ENCODE results near the gene JARID2.
A peak's percentile ranks its signal among the peaks of the same experiment; 100 is the strongest.

Gene JARID2

GRCh38 chr6:15473741-15474161 is 227.9 kb downstream of the JARID2 start:
- Histone ChIP-seq H3K4me1 (peaks cover 60 to 71% (median 64%) of the 10 kb centered on the region in 10 experiments), H3K9me3 (replicated peaks in 1 of 11) (no peaks in the 10 kb centered on the region; a peak in 2 of 22 replicates), H3K4me3 (no peak overlapping the region), H4K20me1 (peaks cover 10 to 59% (median 21%) of the 10 kb centered on the region in 11 experiments; a peak in 16 of 22 replicates), H3K27ac (peak overlapping the region in 8 of 11 experiments; percentile 7 to 47 (median 32); a peak in 9 of 22 replicates), H3K36me3 (peaks cover 42 to 84% (median 64%) of the 10 kb centered on the region in 11 experiments), H3K27me3 (no peaks in the 10 kb centered on the region), H3K4me2 (peak overlapping the region; percentile 31 to 86 (median 75)), H3K9ac (no peak overlapping the region)
- no peak for TF ChIP-seq Cebpa-rat (IDR thresholded peaks at IDR 0.05)

GRCh38 chr6:15474196-15474595 is 228.3 kb downstream of the JARID2 start:
- Histone ChIP-seq H3K4me2 (peak overlapping the region; percentile 62 to 86 (median 80); a peak in 17 of 22 replicates), H3K36me3 (peaks cover 43 to 85% (median 66%) of the 10 kb centered on the region in 11 experiments), H3K4me3 (no peak overlapping the region), H3K9ac (no peak overlapping the region), H3K27ac (peak overlapping the region in 3 of 11 experiments; percentile 34 to 47 (median 46); a peak in 1 of 22 replicates), H3K4me1 (peaks cover 60 to 71% (median 64%) of the 10 kb centered on the region in 10 experiments), H3K9me3 (replicated peaks in 1 of 11) (no peaks in the 10 kb centered on the region; a peak in 2 of 22 replicates), H3K27me3 (no peaks in the 10 kb centered on the region), H4K20me1 (peaks cover 14 to 63% (median 24%) of the 10 kb centered on the region in 11 experiments; a peak in 16 of 22 replicates)
- TF ChIP-seq Cebpa-rat (IDR thresholded peaks at IDR 0.05) = no peak

- Histone ChIP-seq H3K9ac (peak overlapping the region in 3 of 11 experiments; percentile 23 to 43 (median 39); a peak in 4 of 22 replicates), H3K4me3 (no peak overlapping the region), H4K20me1 (peaks cover 16 to 72% (median 33%) of the 10 kb centered on the region in 11 experiments; a peak in 16 of 22 replicates), H3K36me3 (peaks cover 44 to 84% (median 64%) of the 10 kb centered on the region in 11 experiments), H3K27ac (peak overlapping the region in 4 of 11 experiments; percentile 49 to 68 (median 63); a peak in 6 of 22 replicates), H3K4me1 (peaks cover 61 to 78% (median 67%) of the 10 kb centered on the region in 10 experiments), H3K27me3 (no peaks in the 10 kb centered on the region), H3K4me2 (peak overlapping the region; percentile 62 to 86 (median 80)), H3K9me3 (replicated peaks in 1 of 11) (no peaks in the 10 kb centered on the region; a peak in 2 of 22 replicates)
- peak in 1 of 11 experiments; percentile 37; a peak in 1 of 22 replicates for TF ChIP-seq Cebpa-rat (IDR thresholded peaks at IDR 0.05)
Measured at GRCh38 chr6:15475261-15475660, 229.4 kb downstream of the JARID2 start.

DNA sequence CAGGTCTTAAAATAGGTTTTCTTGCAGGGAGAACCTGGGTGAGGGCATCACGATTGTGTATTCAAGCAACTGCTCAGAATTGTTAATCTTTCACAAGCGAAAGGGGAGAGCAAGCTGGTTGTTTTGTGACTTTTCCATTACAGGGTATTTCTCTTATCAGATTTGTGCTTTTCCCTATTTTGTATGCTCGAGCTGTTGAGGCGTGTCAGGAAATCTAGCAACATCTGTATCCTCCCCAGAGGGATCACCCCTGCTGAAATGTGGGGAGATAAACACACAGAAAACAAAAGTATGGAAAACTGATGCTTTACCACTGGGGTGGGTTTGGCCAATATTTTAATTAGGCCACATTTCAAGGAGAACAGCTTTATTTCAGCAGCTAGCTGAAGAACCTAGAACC is 230.0 kb downstream of the JARID2 start:
- no peaks in the 10 kb centered on the region; a peak in 2 of 22 replicates for H3K9me3 ChIP-seq (replicated peaks in 1 of 11)
- peak overlapping the region in 8 of 11 experiments; percentile 2 to 46 (median 31); a peak in 13 of 22 replicates for H3K9ac ChIP-seq
- H3K27ac ChIP-seq = peak overlapping the region; percentile 1 to 68 (median 50); a peak in 17 of 22 replicates
- no peak for TF ChIP-seq Cebpa-rat (IDR thresholded peaks at IDR 0.05)
- H3K4me2 ChIP-seq = peak overlapping the region; percentile 62 to 86 (median 80)
- peaks cover 64 to 84% (median 70%) of the 10 kb centered on the region in 10 experiments for H3K4me1 ChIP-seq
- H3K36me3 ChIP-seq = peaks cover 38 to 83% (median 64%) of the 10 kb centered on the region in 11 experiments
- H3K4me3 ChIP-seq = peak overlapping the region in 3 of 10 experiments; percentile 2 to 15 (median 4); a peak in 1 of 20 replicates
- peaks cover 16 to 78% (median 38%) of the 10 kb centered on the region in 11 experiments; a peak in 17 of 22 replicates for H4K20me1 ChIP-seq
- H3K27me3 ChIP-seq = no peaks in the 10 kb centered on the region

GRCh38 chr6:15476631-15477380 is 230.9 kb downstream of the JARID2 start:
- TF ChIP-seq Cebpa-rat (IDR thresholded peaks at IDR 0.05) = no peak
- H3K4me3 ChIP-seq = peak overlapping the region in 4 of 10 experiments; percentile 4 to 27 (median 12); a peak in 2 of 20 replicates
- H3K36me3 ChIP-seq = peaks cover 34 to 79% (median 54%) of the 10 kb centered on the region in 11 experiments
- peaks cover 60 to 85% (median 70%) of the 10 kb centered on the region in 10 experiments for H3K4me1 ChIP-seq
- no peaks in the 10 kb centered on the region; a peak in 2 of 22 replicates for H3K9me3 ChIP-seq (replicated peaks in 1 of 11)
- H3K9ac ChIP-seq = peak overlapping the region in 7 of 11 experiments; percentile 11 to 57 (median 37); a peak in 12 of 22 replicates
- H3K27me3 ChIP-seq = no peaks in the 10 kb centered on the region
- H3K4me2 ChIP-seq = peak overlapping the region; percentile 62 to 86 (median 80)
- H4K20me1 ChIP-seq = peaks cover 16 to 83% (median 41%) of the 10 kb centered on the region in 11 experiments; a peak in 17 of 22 replicates
- H3K27ac ChIP-seq = peak overlapping the region in 10 of 11 experiments; percentile 29 to 68 (median 57); a peak in 20 of 22 replicates

- H3K36me3 ChIP-seq = peaks cover 34 to 74% (median 51%) of the 10 kb centered on the region in 11 experiments
- H3K4me3 ChIP-seq = no peak overlapping the region
- H3K4me1 ChIP-seq = peaks cover 54 to 77% (median 61%) of the 10 kb centered on the region in 10 experiments
- TF ChIP-seq Cebpa-rat (IDR thresholded peaks at IDR 0.05) = no peak
- H3K9me3 ChIP-seq (replicated peaks in 1 of 11) = no peaks in the 10 kb centered on the region; a peak in 2 of 22 replicates
- H3K9ac ChIP-seq = no peak overlapping the region
- peak overlapping the region in 6 of 11 experiments; percentile 29 to 68 (median 57); a peak in 7 of 22 replicates for H3K27ac ChIP-seq
- H3K4me2 ChIP-seq = peak overlapping the region in 10 of 11 experiments; percentile 62 to 86 (median 80); a peak in 15 of 22 replicates
- peaks cover 16 to 82% (median 38%) of the 10 kb centered on the region in 11 experiments; a peak in 17 of 22 replicates for H4K20me1 ChIP-seq
- H3K27me3 ChIP-seq = no peaks in the 10 kb centered on the region
Measured at GRCh38 chr6:15477746-15478145, 231.9 kb downstream of the JARID2 start.

DNA sequence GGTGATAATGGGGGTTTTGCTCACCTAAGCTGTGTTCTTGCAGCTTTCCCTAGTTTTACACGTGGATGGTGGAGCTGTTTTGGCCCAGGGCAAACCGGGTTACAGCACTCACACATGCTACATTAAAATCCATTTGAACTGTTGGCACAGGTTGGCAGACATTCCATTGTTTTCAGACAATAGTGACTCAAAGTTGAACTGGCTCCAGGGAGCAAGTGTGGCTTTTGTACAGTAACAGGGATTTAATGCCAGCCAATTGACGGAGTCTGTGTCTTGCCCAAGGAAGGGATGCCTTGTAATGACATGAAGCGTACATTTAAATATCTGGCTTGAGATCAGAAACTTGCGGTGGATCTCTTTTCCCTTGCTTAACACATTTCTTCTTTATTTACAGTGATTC is 233.9 kb downstream of the JARID2 start:
- peaks cover 34 to 74% (median 56%) of the 10 kb centered on the region in 11 experiments for H3K36me3 ChIP-seq
- no peak overlapping the region for H3K9ac ChIP-seq
- peak overlapping the region in 2 of 11 experiments; percentile 54 to 60; a peak in 2 of 22 replicates for H3K4me2 ChIP-seq
- no peak overlapping the region for H3K27ac ChIP-seq
- TF ChIP-seq Cebpa-rat (IDR thresholded peaks at IDR 0.05) = no peak
- H3K4me1 ChIP-seq = peaks cover 35 to 68% (median 46%) of the 10 kb centered on the region in 10 experiments
- peaks cover 19 to 94% (median 46%) of the 10 kb centered on the region in 11 experiments; a peak in 17 of 22 replicates for H4K20me1 ChIP-seq
- H3K9me3 ChIP-seq (replicated peaks in 1 of 11) = no peaks in the 10 kb centered on the region; a peak in 2 of 22 replicates
- no peaks in the 10 kb centered on the region for H3K27me3 ChIP-seq
- no peak overlapping the region for H3K4me3 ChIP-seq

GRCh38 chr6:15480525-15480924 is 234.7 kb downstream of the JARID2 start:
- no peak for TF ChIP-seq Cebpa-rat (IDR thresholded peaks at IDR 0.05)
- Histone ChIP-seq H3K9me3 (replicated peaks in 1 of 11) (no peaks in the 10 kb centered on the region; a peak in 2 of 22 replicates), H3K9ac (no peak overlapping the region), H4K20me1 (peaks cover 16 to 94% (median 46%) of the 10 kb centered on the region in 11 experiments; a peak in 17 of 22 replicates), H3K27me3 (no peaks in the 10 kb centered on the region), H3K36me3 (peaks cover 29 to 67% (median 48%) of the 10 kb centered on the region in 11 experiments), H3K4me2 (peak overlapping the region in 2 of 11 experiments; percentile 54 to 60; a peak in 4 of 22 replicates), H3K4me3 (no peak overlapping the region), H3K27ac (no peak overlapping the region), H3K4me1 (peaks cover 27 to 68% (median 38%) of the 10 kb centered on the region in 10 experiments)

All from BLaER1 treated with 17β-estradiol and CSF1 and Interleukin-3, amounts not matched to agents 10 nM and 100 nM (cell line).